Keratinocyte (primary cell): ENCODE measurements around the gene MED12L.

Experiments
- EZH2 ChIP-seq: IDR thresholded peaks from one replicate; pipeline ENCODE4 v1.6.1; 2012; ENCODE audit warnings: inconsistent platforms, mild to moderate bottlenecking, low read length, moderate library complexity
- TF ChIP-seq, protein P1 (sequence below), 3 experiments: IDR thresholded peaks in 1 of 3; conservative IDR thresholded peaks in 1 of 3; optimal IDR thresholded peaks in 1 of 3; 2 replicates in 2 of 3; 3 replicates in 1 of 3; pipeline versions ENCODE3 to v1.5.1; 2011; ENCODE audit warnings: low read length in 3 of 3, mild to moderate bottlenecking in 3 of 3, moderate library complexity in 2 of 3, control low read depth in 1 of 3, inconsistent platforms in 1 of 3; ENCODE audit not compliant: insufficient read depth in 2 of 3; ENCODE audit errors: extremely low read depth in 1 of 3

DNA sequence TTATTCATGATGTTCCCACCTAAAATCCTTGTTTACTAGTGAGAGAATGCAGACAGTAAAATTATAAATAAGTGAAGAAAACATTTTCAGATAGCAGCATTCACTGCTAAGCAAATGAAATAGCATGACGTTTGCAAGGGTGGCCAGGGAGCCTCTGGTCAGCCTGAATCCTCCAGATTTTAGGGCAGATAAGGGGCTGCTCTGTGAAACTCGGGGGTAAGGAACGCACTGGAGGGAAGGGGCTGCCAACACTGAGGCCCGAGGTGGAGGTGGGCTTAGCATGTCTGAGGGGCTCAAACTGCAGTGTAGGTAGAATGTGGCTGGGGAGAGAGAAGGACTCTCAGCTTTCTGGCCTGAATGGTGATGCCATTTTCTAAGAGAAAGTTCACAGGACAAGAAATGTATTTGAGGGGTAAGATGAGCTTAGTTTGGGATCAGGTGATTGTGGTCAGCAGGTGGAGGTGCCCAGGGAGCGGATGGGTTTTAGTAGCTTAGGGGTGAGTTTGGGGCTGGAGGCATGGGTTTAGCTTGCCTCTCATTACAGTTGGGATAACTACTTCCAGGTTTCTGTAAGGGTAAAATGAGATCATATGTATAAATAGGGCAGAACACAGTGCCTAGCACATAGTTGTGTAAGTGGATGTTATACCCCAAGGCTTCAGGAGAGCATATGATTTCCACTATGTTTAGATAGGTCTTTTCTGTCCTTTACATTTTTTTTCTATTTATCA lies 97.0 kb downstream of the MED12L start:
- TF ChIP-seq, protein P1, sequence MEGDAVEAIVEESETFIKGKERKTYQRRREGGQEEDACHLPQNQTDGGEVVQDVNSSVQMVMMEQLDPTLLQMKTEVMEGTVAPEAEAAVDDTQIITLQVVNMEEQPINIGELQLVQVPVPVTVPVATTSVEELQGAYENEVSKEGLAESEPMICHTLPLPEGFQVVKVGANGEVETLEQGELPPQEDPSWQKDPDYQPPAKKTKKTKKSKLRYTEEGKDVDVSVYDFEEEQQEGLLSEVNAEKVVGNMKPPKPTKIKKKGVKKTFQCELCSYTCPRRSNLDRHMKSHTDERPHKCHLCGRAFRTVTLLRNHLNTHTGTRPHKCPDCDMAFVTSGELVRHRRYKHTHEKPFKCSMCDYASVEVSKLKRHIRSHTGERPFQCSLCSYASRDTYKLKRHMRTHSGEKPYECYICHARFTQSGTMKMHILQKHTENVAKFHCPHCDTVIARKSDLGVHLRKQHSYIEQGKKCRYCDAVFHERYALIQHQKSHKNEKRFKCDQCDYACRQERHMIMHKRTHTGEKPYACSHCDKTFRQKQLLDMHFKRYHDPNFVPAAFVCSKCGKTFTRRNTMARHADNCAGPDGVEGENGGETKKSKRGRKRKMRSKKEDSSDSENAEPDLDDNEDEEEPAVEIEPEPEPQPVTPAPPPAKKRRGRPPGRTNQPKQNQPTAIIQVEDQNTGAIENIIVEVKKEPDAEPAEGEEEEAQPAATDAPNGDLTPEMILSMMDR (optimal IDR thresholded peaks at IDR 0.05 in 1 of 3, IDR thresholded peaks at IDR 0.05 in 1 of 3, conservative IDR thresholded peaks at IDR 0.05 in 1 of 3; ENCODE audit: extremely low read depth in 1 of 3, insufficient read depth in 2 of 3, low read length in 3 of 3) = no peak
- TF ChIP-seq EZH2 = no peak
